ENCODE results near the gene RABEP2.

- peak in 3 of 4 experiments; percentile 50 to 69 (median 52) for TF ChIP-seq CTCF (IDR thresholded peaks at IDR 0.05)
- no peak for TF ChIP-seq POLR2A (IDR thresholded peaks at IDR 0.05)
- no peak for TF ChIP-seq EP300 (IDR thresholded peaks at IDR 0.05)
Observed at GRCh38 chr16:28974007-28974436, 49.0 kb upstream of the RABEP2 start.

Measured in gastroesophageal sphincter (tissue), 3 donors.